Neural cell (in vitro differentiated cells): Measurements from ENCODE around the gene PRKG1. TPM values are rescaled to one million over a fixed set of nuclear protein-coding genes. Genes with fewer than 3 reads are reported as not detected.

Experiments
- H2AFZ ChIP-seq: fragments of 200-600, 300-800 bp; sonication (generic), shearing (Covaris generic); 2 replicates; pipeline ENCODE4 v1.6.0; 2014; ENCODE audit warnings: low read depth, mild to moderate bottlenecking, antibody characterized with exemption, low read length, moderate library complexity
- H3F3A ChIP-seq: fragments of 200-600 bp; shearing (Covaris generic); 2 replicates; pipeline ENCODE4 v1.6.1; 2016; ENCODE audit warnings: mild to moderate bottlenecking, moderate library complexity, mixed read lengths, antibody characterized with exemption, low read length; ENCODE audit not compliant: insufficient read depth, poor library complexity, severe bottlenecking
- H3K27ac ChIP-seq: fragments of 200-600, 300-800 bp; sonication (generic), shearing (Covaris generic); 2 replicates; pipeline ENCODE4 v1.5.1; 2014; ENCODE audit warnings: mild to moderate bottlenecking, low read length, moderate library complexity
- H3K27me3 ChIP-seq: fragments of 300-800, 200-600 bp; sonication (generic), shearing (Covaris generic); 2 replicates; pipeline ENCODE4 v1.6.0; 2014; ENCODE audit warnings: mild to moderate bottlenecking, low read depth, low read length, moderate library complexity; ENCODE audit not compliant: insufficient read depth
- H3K36me3 ChIP-seq: fragments of 300-800, 200-600 bp; sonication (generic), shearing (Covaris generic); 2 replicates; pipeline ENCODE4 v1.5.1; 2014; ENCODE audit warnings: mild to moderate bottlenecking, antibody characterized with exemption, low read length, moderate library complexity; ENCODE audit not compliant: insufficient read depth
- H3K4me2 ChIP-seq: fragments of 300-800, 200-600 bp; sonication (generic), shearing (Covaris generic); 2 replicates; pipeline ENCODE4 v1.6.0; 2014; ENCODE audit warnings: mild to moderate bottlenecking, low read length
- H3K4me3 ChIP-seq: fragments of 300-800, 200-600 bp; sonication (generic), shearing (Covaris generic); 2 replicates; pipeline ENCODE4 v1.5.1; 2014; ENCODE audit warnings: mild to moderate bottlenecking, low read length, moderate library complexity
- H3K79me2 ChIP-seq: fragments of 200-600 bp; shearing (Covaris generic); replicated peaks from 2 replicates; pipeline ENCODE4 v1.6.0; 2014; ENCODE audit warnings: mild to moderate bottlenecking, low read length, moderate library complexity; ENCODE audit not compliant: insufficient read depth
- H3K9ac ChIP-seq: fragments of 300-800, 200-600 bp; sonication (generic), shearing (Covaris generic); 2 replicates; pipeline ENCODE4 v1.6.1; 2016; ENCODE audit warnings: mild to moderate bottlenecking, low read length, mixed read lengths
- H3K9me2 ChIP-seq: fragments of 200-600 bp; shearing (Covaris generic); 2 replicates; pipeline ENCODE4 v1.6.1; 2016; ENCODE audit warnings: mild to moderate bottlenecking, low read length, mixed read lengths; ENCODE audit not compliant: insufficient read depth
- H3K9me3 ChIP-seq: fragments of 200-600, 300-800 bp; sonication (generic), shearing (Covaris generic); 2 replicates; pipeline ENCODE4 v1.6.1; 2016; ENCODE audit warnings: mild to moderate bottlenecking, mixed run types, low read length, moderate library complexity, mixed read lengths
- H4K20me1 ChIP-seq: fragments of 200-600 bp; shearing (Covaris generic); 2 replicates; pipeline ENCODE4 v1.6.1; 2016; ENCODE audit warnings: mild to moderate bottlenecking, mixed run types; ENCODE audit not compliant: insufficient read depth
- EP300 ChIP-seq: fragments of 450-650 bp; conservative IDR thresholded peaks from 2 replicates; pipeline ENCODE4 v1.6.1; 2014; ENCODE audit warnings: antibody characterized with exemption, mild to moderate bottlenecking, moderate library complexity; ENCODE audit not compliant: poor library complexity, severe bottlenecking
- EZH2 ChIP-seq: fragments of 200-600, 300-800 bp; shearing (Covaris generic), sonication (generic); IDR thresholded peaks from 2 replicates; pipeline ENCODE4 v1.6.1; 2014; ENCODE audit warnings: antibody characterized with exemption, low read length, borderline replicate concordance, mild to moderate bottlenecking; ENCODE audit not compliant: insufficient read depth, poor library complexity, severe bottlenecking
- MXI1 ChIP-seq: fragments of 450-650 bp; conservative IDR thresholded peaks from 2 replicates; pipeline ENCODE4 v1.6.1; 2014; ENCODE audit warnings: antibody characterized with exemption, mild to moderate bottlenecking; ENCODE audit not compliant: poor library complexity, severe bottlenecking
- POLR2AphosphoS5 ChIP-seq: IDR thresholded peaks from 2 replicates; pipeline ENCODE4 v1.6.1; 2012
- RAD21 ChIP-seq: fragments of 450-650 bp; conservative IDR thresholded peaks from 2 replicates; pipeline ENCODE4 v1.6.1; 2014; ENCODE audit warnings: antibody characterized with exemption, mild to moderate bottlenecking, moderate library complexity
- TAF1 ChIP-seq: IDR thresholded peaks from 2 replicates; pipeline ENCODE4 v1.6.1; 2012; ENCODE audit warnings: low read depth
- polyA plus RNA-seq: library from polyadenylated mRNA; depleted of rRNA; stranded (reverse); fragments of >200 nt; gene quantifications from 2 replicates; pipeline ENCODE4 v1.2.3, GENCODE V29; 2014
- TF ChIP-seq, protein P1 (sequence below): IDR thresholded peaks from 2 replicates; pipeline ENCODE4 v1.6.1; 2012; ENCODE audit warnings: borderline replicate concordance
- TF ChIP-seq, protein P2 (sequence below): fragments of 450-650 bp; IDR thresholded peaks from 2 replicates; pipeline ENCODE4 v1.5.1; 2014; ENCODE audit warnings: antibody characterized with exemption, mild to moderate bottlenecking, moderate library complexity; ENCODE audit not compliant: poor library complexity, severe bottlenecking

Gene PRKG1
- polyA plus RNA-seq, 1 donor from 2014 or later, result 2.2 TPM

DNA sequence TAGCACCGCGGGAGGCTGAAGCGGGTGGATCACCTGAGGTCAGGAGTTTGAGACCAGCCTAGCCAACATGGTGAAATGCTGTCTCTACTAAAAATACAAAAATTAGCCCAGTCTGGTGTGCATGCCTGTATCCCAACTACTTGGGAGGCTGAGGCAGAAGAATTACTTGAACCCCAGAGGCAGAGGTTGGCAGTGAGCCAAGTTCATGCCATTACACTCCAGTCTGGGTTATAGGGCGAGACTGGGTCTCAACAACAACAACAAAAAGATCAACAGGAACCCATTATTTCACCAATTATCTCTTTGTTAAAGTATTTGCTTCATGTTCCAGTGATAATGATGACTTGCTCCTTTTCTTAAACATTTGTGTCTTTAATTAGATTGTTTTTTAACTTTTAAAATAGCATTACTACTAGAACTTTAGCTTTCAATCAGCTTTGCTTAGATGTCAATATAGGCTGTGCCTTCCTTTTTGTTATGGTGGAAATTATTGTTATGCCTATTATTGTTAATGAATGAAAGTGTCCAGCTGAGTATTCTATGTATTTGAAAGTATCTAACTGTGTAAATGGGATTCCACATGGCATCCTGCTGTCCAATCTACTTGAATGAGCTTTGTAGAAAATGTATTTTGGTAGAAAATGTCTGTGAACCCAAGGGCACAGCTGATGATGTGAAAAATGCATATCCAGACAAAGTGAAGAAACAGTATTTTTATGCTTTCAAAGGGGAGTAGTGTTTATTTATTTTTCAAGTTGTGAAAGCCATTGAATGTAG lies 686.8 kb downstream of the PRKG1 start:
- no peak overlapping the region for H3K9ac ChIP-seq
- H3K9me3 ChIP-seq, result no peaks in the 10 kb centered on the region
- no peak overlapping the region for H3K4me3 ChIP-seq
- no peak overlapping the region for H3K27ac ChIP-seq
- H3K9me2 ChIP-seq, result no peaks in the 10 kb centered on the region
- no peaks in the 10 kb centered on the region for H3K79me2 ChIP-seq
- no peak overlapping the region for H2AFZ ChIP-seq
- TF ChIP-seq EZH2, result no peak
- no peak for TF ChIP-seq TAF1
- TF ChIP-seq, protein P1, sequence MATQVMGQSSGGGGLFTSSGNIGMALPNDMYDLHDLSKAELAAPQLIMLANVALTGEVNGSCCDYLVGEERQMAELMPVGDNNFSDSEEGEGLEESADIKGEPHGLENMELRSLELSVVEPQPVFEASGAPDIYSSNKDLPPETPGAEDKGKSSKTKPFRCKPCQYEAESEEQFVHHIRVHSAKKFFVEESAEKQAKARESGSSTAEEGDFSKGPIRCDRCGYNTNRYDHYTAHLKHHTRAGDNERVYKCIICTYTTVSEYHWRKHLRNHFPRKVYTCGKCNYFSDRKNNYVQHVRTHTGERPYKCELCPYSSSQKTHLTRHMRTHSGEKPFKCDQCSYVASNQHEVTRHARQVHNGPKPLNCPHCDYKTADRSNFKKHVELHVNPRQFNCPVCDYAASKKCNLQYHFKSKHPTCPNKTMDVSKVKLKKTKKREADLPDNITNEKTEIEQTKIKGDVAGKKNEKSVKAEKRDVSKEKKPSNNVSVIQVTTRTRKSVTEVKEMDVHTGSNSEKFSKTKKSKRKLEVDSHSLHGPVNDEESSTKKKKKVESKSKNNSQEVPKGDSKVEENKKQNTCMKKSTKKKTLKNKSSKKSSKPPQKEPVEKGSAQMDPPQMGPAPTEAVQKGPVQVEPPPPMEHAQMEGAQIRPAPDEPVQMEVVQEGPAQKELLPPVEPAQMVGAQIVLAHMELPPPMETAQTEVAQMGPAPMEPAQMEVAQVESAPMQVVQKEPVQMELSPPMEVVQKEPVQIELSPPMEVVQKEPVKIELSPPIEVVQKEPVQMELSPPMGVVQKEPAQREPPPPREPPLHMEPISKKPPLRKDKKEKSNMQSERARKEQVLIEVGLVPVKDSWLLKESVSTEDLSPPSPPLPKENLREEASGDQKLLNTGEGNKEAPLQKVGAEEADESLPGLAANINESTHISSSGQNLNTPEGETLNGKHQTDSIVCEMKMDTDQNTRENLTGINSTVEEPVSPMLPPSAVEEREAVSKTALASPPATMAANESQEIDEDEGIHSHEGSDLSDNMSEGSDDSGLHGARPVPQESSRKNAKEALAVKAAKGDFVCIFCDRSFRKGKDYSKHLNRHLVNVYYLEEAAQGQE, result no peak
- no peak for TF ChIP-seq MXI1
- TF ChIP-seq, protein P2, sequence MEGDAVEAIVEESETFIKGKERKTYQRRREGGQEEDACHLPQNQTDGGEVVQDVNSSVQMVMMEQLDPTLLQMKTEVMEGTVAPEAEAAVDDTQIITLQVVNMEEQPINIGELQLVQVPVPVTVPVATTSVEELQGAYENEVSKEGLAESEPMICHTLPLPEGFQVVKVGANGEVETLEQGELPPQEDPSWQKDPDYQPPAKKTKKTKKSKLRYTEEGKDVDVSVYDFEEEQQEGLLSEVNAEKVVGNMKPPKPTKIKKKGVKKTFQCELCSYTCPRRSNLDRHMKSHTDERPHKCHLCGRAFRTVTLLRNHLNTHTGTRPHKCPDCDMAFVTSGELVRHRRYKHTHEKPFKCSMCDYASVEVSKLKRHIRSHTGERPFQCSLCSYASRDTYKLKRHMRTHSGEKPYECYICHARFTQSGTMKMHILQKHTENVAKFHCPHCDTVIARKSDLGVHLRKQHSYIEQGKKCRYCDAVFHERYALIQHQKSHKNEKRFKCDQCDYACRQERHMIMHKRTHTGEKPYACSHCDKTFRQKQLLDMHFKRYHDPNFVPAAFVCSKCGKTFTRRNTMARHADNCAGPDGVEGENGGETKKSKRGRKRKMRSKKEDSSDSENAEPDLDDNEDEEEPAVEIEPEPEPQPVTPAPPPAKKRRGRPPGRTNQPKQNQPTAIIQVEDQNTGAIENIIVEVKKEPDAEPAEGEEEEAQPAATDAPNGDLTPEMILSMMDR, result no peak
- TF ChIP-seq EP300, result no peak
- TF ChIP-seq POLR2AphosphoS5, result no peak
- no peaks in the 10 kb centered on the region for H3K27me3 ChIP-seq
- no peaks in the 10 kb centered on the region for H4K20me1 ChIP-seq
- no peak overlapping the region for H3K4me2 ChIP-seq
- H3K36me3 ChIP-seq, result no peaks in the 10 kb centered on the region
- no peaks in the 10 kb centered on the region for H3F3A ChIP-seq

GRCh38 chr10:51763746-51764145 lies 689.5 kb downstream of the PRKG1 start:
- Histone ChIP-seq H3K9me2 (no peaks in the 10 kb centered on the region), H3F3A (no peaks in the 10 kb centered on the region), H3K79me2 (no peaks in the 10 kb centered on the region), H4K20me1 (no peaks in the 10 kb centered on the region), H3K27me3 (no peaks in the 10 kb centered on the region), H2AFZ (no peak overlapping the region), H3K9ac (no peak overlapping the region), H3K9me3 (no peaks in the 10 kb centered on the region), H3K4me2 (no peak overlapping the region), H3K4me3 (no peak overlapping the region), H3K27ac (no peak overlapping the region), H3K36me3 (no peaks in the 10 kb centered on the region)
- TF ChIP-seq RAD21, result no peak
- TF ChIP-seq, protein P2, result no peak
- TF ChIP-seq, protein P1, result no peak
